Endodermal cell (in vitro differentiated cells): ENCODE measurements around the gene DDN. TPM values are rescaled to one million over a fixed set of nuclear protein-coding genes. Genes with fewer than 3 reads are reported as not detected.

Experiments
- DNase-seq: peaks from one replicate; pipeline ENCODE4 v3.0.0-alpha.2; 2017
- H3K27ac ChIP-seq: 2 replicates; pipeline ENCODE4 v1.5.1; 2013; ENCODE audit warnings: mild to moderate bottlenecking, low read depth, low read length, moderate library complexity
- H3K27me3 ChIP-seq: 2 replicates; pipeline ENCODE4 v1.6.1; 2013; ENCODE audit warnings: mild to moderate bottlenecking, low read length, moderate library complexity; ENCODE audit not compliant: insufficient read depth, control insufficient read depth, poor library complexity, severe bottlenecking
- H3K36me3 ChIP-seq: 2 replicates; pipeline ENCODE4 v1.7.0; 2013; ENCODE audit warnings: mild to moderate bottlenecking, low read length, moderate library complexity; ENCODE audit not compliant: control insufficient read depth, insufficient read depth
- H3K4me1 ChIP-seq: one replicate; pipeline ENCODE4 v1.7.0; 2013; ENCODE audit warnings: low read length; ENCODE audit not compliant: control insufficient read depth, insufficient read depth
- H3K4me3 ChIP-seq: 2 replicates; pipeline ENCODE4 v1.5.1; 2013; ENCODE audit warnings: mild to moderate bottlenecking, low read length, moderate library complexity
- H3K9ac ChIP-seq: 2 replicates; pipeline ENCODE4 v1.6.1; 2013; ENCODE audit warnings: mild to moderate bottlenecking, low read length, moderate library complexity; ENCODE audit not compliant: poor library complexity, severe bottlenecking; ENCODE audit errors: extremely low read depth
- H3K9me3 ChIP-seq: 2 replicates; pipeline ENCODE4 v1.6.1; 2013; ENCODE audit warnings: mild to moderate bottlenecking, low read length, moderate library complexity; ENCODE audit not compliant: control insufficient read depth
- H3K27ac Mint-ChIP-seq: 2 replicates; pipeline ENCODE4 v1.8.0; 2020; ENCODE audit warnings: mixed read lengths
- H3K27me3 Mint-ChIP-seq: 2 replicates; pipeline ENCODE4 v1.8.0; 2021; ENCODE audit warnings: mild to moderate bottlenecking, mixed read lengths; ENCODE audit not compliant: insufficient read depth
- H3K36me3 Mint-ChIP-seq: 2 replicates; pipeline ENCODE4 v1.8.0; 2020; ENCODE audit warnings: low read depth, mixed read lengths
- H3K4me1 Mint-ChIP-seq: 2 replicates; pipeline ENCODE4 v1.8.0; 2020; ENCODE audit warnings: mixed read lengths
- H3K4me3 Mint-ChIP-seq: 2 replicates; pipeline ENCODE4 v1.8.0; 2020; ENCODE audit warnings: mild to moderate bottlenecking, moderate library complexity, mixed read lengths
- H3K9me3 Mint-ChIP-seq: 2 replicates; pipeline ENCODE4 v1.8.0; 2020; ENCODE audit warnings: mild to moderate bottlenecking, mixed read lengths
- WGBS, 2 experiments: methylation state at CpG; one replicate each; pipeline versions ENCODE4 v1.1.5 to v1.1.7; 2013; ENCODE audit warnings: missing lambda C conversion rate in 2 of 2, mixed read lengths in 1 of 2; ENCODE audit not compliant: insufficient coverage in 1 of 2, insufficient read length in 1 of 2; 5-methylcytosine and 5-hydroxymethylcytosine counted together
- total RNA-seq, 2 donors: library from RNA; stranded (reverse); fragmentation: NEBNext Ultra II Directional in 1 of 2; extraction: Animal tissue kit (Norgen Biotek cat#: 25700) in 1 of 2; gene quantifications; 2 replicates in 1 of 2; 3 replicates in 1 of 2; pipeline ENCODE4 v1.2.1, GENCODE V29; 2021
- TF ChIP-seq, protein P1 (sequence below): fragments of 200-600 bp; sonication (generic); conservative IDR thresholded peaks from 2 replicates; pipeline ENCODE4 v1.5.0; 2021; ENCODE audit warnings: antibody characterized with exemption, mild to moderate bottlenecking

Gene DDN
- total RNA-seq, 2 donors from 2014 or later: 0.31 to 0.33 TPM

- peaks cover 75% of the 10 kb centered on the region for H3K36me3 ChIP-seq
- H3K27me3 Mint-ChIP-seq: no peaks in the 10 kb centered on the region
- no peak overlapping the region for H3K4me3 Mint-ChIP-seq
Observed at GRCh38 chr12:49024543-49024942, 25.4 kb upstream of the DDN start.

GRCh38 chr12:49023812-49024211 lies 24.6 kb upstream of the DDN start:
- no peak overlapping the region for H3K9ac ChIP-seq
- H3K4me1 ChIP-seq: no peaks in the 10 kb centered on the region
- TF ChIP-seq, protein P1, sequence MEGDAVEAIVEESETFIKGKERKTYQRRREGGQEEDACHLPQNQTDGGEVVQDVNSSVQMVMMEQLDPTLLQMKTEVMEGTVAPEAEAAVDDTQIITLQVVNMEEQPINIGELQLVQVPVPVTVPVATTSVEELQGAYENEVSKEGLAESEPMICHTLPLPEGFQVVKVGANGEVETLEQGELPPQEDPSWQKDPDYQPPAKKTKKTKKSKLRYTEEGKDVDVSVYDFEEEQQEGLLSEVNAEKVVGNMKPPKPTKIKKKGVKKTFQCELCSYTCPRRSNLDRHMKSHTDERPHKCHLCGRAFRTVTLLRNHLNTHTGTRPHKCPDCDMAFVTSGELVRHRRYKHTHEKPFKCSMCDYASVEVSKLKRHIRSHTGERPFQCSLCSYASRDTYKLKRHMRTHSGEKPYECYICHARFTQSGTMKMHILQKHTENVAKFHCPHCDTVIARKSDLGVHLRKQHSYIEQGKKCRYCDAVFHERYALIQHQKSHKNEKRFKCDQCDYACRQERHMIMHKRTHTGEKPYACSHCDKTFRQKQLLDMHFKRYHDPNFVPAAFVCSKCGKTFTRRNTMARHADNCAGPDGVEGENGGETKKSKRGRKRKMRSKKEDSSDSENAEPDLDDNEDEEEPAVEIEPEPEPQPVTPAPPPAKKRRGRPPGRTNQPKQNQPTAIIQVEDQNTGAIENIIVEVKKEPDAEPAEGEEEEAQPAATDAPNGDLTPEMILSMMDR: no peak
- H3K27me3 Mint-ChIP-seq: no peaks in the 10 kb centered on the region
- no peak overlapping the region for H3K4me3 Mint-ChIP-seq
- H3K9me3 Mint-ChIP-seq: no peaks in the 10 kb centered on the region
- WGBS, 2 experiments: 87 to 100% methylated on average over 1 of the region's 2 CpGs
- no peak overlapping the region for H3K4me3 ChIP-seq
- H3K4me1 Mint-ChIP-seq: peaks cover 9% of the 10 kb centered on the region
- no peak overlapping the region for H3K27ac ChIP-seq
- no peak overlapping the region for H3K27ac Mint-ChIP-seq
- H3K27me3 ChIP-seq: no peaks in the 10 kb centered on the region
- H3K36me3 ChIP-seq: peaks cover 68% of the 10 kb centered on the region
- no peak for DNase-seq
- peaks cover 67% of the 10 kb centered on the region for H3K36me3 Mint-ChIP-seq
- no peaks in the 10 kb centered on the region for H3K9me3 ChIP-seq

More at GRCh38 chr12:49024543-49024942, 25.4 kb upstream of the DDN start:
- no peak overlapping the region for H3K9ac ChIP-seq
- H3K27ac ChIP-seq: no peak overlapping the region
- DNase-seq: no peak
- Mint-ChIP-seq H3K36me3 (peaks cover 74% of the 10 kb centered on the region), H3K4me1 (peaks cover 4% of the 10 kb centered on the region), H3K9me3 (no peaks in the 10 kb centered on the region), H3K27ac (no peak overlapping the region)
- H3K27me3 ChIP-seq: no peaks in the 10 kb centered on the region
- TF ChIP-seq, protein P1: no peak
- WGBS, 2 experiments: 90 to 97% methylated on average over 6 to 12 of the region's 12 CpGs
- H3K4me3 ChIP-seq: no peak overlapping the region
- H3K4me1 ChIP-seq: no peaks in the 10 kb centered on the region
- H3K9me3 ChIP-seq: no peaks in the 10 kb centered on the region

- no peak overlapping the region for H3K27ac Mint-ChIP-seq
- no peak for DNase-seq
Observed at GRCh38 chr12:49022558-49023178, 23.5 kb upstream of the DDN start.

More at GRCh38 chr12:49022558-49023178, 23.5 kb upstream of the DDN start:
- Histone ChIP-seq H3K9me3 (no peaks in the 10 kb centered on the region), H3K4me1 (no peaks in the 10 kb centered on the region), H3K4me3 (no peak overlapping the region), H3K27me3 (no peaks in the 10 kb centered on the region), H3K9ac (no peak overlapping the region), H3K36me3 (peaks cover 57% of the 10 kb centered on the region), H3K27ac (no peak overlapping the region)
- Mint-ChIP-seq H3K4me3 (no peak overlapping the region), H3K9me3 (no peaks in the 10 kb centered on the region), H3K27me3 (no peaks in the 10 kb centered on the region), H3K4me1 (peaks cover 14% of the 10 kb centered on the region), H3K36me3 (peaks cover 55% of the 10 kb centered on the region)
- WGBS, 2 experiments: 95 to 96% methylated on average over 12 to 15 of the region's 15 CpGs
- TF ChIP-seq, protein P1: no peak
